HG02623 (cell line): Measurements from ENCODE around the gene MYO18B.

Experiments
- ATAC-seq: cut with Tn5 transposase; IDR thresholded peaks from one replicate; pipeline ENCODE4 v1.9.1; 2021; ENCODE audit warnings: moderate library complexity; ENCODE audit not compliant: unreplicated experiment

The MYO18B gene

DNA sequence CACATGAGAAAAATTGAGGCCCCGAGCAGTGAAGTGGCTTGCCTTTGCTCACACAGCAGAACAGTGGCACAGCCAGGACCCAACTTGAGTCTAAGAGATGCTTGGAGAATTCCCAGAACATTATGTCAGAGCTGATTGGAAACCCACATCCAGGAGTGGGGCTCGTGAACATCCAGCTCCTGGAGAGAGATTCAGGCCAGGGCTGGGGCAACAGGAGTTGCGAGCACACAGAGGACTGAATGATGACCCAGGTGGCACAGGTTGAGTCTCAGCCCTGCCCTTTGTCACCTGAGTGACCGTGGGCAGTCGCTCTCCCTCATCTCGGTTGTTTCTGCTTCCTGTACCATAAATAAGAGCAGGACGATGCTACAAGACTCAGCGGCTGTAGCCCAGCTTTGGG, 102.6 kb downstream of the MYO18B start:
- no peak for ATAC-seq

DNA sequence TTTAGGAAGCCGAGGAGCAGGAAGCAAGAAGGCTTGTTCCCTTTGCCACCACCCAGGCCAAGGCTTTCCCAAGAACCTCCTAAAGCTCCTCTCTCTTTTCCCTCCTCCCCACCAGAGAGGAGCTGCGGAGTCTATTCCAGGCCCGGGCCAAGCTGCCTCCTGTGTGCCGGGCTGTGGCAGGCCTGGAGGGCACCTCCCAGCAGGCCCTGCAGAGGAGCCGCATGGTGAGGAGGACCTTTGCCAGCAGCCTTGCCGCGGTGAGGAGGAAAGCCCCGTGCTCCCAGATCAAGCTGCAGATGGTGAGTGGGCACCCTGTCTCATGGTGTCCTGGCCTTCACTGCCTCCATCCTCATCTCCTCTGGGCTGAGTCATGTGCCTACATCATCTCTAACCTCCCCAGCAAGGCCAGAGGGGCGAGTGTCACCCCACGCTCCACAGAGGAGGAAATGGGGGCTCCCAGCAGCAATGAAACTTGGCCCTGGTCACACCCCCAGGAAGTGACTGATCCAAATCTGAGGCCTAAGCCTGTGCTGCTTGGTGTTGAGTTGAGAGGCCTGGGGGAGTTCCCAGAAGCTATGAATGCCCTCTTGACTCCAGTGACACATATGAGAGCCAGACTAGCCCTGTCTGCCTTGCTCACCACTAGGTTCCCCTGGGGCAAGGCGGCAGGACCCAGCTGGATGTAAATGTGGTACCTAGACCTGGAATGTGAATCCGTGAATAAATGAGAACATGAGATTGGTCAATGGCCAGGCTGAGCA, 104.2 kb downstream of the MYO18B start:
- ATAC-seq = no peak

DNA sequence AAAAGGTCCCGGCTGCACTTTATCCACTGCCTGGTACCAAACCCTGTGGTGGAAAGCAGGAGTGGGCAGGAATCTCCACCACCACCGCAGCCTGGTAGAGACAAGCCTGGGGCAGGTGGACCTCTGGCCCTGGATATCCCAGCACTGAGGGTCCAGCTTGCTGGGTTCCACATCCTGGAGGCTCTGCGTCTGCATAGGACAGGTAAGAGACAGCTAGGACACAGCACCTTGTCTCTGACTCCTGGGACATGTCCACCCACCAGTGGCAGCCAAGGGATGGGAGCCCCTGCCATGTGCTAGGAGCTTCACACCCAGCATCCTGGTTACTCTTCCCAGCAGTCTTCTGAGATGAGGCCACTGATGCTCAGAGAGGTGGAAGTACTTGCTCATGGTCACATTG, 105.5 kb downstream of the MYO18B start:
- no peak for ATAC-seq

DNA sequence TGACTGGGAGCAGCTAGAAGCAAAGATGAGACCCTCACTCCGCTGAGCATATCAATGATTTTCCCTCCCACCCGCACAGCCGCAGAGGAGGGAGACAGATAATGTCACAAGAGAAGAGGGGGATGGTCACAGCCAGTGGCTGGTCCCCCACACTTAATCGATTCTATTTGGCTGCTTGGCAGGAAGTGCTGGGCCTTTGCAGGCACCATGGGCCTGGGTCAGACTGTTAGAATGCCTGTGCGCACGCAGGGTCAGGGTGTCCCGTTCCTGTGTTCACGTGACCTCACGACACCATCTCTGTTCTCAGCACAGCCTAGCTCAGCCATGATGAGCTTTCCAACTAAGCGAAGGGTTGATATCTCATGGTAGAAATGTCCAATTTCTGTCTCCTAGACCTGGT, 107.0 kb downstream of the MYO18B start:
- no peak for ATAC-seq

DNA sequence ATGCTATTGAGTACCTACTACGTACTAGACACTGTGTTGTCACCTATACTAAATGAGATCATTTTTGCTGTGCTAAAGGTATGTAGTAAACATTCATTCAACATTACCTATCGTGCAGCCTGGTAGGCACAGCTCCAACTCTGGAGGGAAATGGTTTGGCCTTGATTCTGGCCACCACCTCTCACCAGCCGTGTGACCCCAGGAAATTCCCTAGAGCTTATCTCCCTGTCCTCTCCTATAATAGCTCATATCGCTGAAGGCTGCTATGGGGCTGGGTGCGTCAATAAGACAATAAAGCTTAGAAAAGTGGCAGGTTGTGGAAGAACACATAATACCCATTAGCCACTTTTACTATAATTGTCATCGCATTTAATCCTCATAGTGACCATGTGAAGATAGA, 107.5 kb downstream of the MYO18B start:
- ATAC-seq = no peak

DNA sequence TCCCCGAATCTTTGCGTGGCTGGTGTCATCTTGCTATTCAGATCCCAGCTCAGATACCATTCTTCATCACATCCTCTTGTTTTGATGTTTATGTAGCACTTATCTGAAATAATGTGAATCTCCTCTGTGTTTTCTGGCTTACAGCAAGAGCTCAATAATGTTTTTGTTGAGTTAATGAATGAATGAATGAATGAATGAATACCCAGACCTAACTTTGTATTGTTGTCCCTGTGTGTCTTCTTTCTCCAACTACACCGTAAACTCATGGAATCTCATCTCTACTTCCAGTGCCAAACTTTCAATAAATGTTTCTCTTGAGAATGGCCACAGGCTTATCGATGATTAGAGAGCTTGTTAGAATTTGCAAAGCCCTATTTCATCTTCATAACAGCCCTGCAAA, 110.2 kb downstream of the MYO18B start:
- no peak for ATAC-seq

DNA sequence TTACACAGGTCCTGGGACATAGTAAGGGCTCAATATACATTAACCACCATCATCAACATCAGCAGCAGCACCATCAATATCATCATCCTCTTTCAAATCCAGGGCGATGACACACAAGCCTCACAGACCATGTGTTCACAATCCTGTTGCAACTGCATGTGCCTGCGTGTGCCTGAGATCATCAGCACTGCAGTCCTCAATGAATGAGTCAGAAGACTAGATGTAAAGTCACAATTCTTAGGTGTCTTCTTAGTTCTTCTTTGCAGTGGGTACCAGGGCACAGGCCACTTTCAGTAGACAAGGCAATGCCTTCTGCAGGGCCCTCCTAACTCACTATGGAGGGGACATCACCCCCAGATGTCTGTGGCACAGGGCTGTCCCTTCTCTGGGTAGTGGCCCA, 111.1 kb downstream of the MYO18B start:
- ATAC-seq = no peak

DNA sequence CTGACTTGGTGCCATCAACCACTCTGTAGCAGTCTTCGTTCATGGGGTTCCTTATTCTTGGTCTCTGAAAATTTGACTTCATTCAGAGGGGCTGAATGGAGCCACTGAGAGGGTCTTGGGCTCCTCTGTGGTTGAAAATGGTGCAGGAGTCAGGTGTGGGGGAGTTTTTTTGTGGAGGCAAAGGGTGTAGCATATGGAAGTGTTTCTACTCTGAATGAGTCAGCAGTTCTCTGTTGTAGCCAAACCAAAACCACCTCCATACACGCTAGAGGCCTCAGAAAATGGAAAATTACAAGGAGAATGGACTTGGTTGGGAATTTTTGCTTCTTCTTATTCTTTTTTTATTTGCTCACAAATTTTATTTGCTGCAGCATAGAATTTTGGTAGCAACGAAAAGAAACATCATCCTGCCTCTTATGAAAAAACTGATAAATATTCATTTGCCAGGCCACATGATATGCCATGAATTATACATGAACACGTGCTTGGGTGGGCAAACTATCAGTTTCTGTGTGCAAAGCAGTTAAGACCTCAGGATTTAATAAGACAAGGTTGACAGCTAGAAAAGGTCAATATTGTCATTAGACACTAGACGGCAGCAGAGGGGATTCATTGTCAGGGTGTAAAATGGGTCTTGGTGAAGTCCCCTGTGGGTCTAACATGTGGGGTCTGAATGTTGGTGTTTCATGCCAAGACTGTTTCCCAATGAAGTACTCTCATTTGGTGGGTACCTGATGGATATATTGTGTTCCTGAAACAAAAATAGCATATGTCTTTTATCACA, 111.7 kb downstream of the MYO18B start:
- no peak for ATAC-seq

DNA sequence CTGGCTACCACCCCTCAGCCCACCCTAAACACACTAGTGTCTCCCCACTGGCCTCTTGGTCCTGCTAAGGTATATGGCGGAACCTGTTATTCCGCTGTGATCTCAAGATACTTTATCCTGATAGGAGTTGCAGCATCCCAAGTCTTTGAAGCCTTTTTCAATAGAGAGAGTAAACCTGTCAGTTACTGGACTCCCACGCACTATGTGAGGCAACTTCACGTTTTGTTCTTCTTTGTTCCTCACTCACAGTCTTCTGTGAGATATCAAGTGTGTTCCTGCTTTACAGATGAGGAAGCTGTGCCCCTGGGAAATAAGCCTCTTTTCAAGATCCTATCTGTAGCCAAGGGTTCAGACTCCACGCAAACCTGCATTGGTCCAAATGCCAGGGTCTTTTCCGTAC, 127.8 kb downstream of the MYO18B start:
- no peak for ATAC-seq

DNA sequence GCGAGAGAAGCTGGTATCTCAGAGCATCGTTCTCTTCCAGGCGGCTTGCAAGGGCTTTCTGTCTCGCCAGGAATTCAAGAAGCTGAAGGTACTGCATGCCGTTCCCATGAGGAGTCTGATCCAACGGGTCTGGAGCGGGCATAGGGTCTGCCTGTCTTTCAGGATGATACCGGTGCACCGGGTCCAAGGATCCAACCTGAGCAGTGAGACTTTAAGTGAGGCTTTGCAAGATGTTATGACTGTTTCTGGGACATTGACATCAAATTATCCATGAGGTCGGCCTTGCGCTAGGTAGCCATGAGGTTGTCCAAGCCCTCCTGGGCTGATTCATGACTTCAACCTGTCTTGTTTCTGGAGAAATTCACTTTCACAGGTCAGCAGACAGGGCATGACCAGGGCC, 132.3 kb downstream of the MYO18B start:
- no peak for ATAC-seq

DNA sequence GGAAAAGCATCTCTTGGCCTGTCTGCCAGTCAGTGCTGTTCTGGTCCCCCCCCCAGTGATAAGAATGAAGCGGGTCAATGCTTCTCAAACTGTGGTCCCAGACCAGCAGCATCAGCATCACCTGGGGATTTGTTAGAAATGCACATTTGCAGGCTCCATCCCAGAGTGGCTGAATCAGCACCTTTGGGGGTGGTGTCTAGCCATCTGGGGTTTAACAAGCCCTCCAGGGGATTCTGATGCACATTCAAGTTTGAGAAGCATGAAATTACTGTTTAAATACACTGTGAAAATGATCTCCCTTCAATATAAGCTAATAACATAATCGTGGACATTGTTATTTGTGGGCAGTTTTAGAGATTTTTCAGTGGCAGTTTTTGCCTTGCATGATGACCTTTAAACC, 133.5 kb downstream of the MYO18B start:
- no peak for ATAC-seq

DNA sequence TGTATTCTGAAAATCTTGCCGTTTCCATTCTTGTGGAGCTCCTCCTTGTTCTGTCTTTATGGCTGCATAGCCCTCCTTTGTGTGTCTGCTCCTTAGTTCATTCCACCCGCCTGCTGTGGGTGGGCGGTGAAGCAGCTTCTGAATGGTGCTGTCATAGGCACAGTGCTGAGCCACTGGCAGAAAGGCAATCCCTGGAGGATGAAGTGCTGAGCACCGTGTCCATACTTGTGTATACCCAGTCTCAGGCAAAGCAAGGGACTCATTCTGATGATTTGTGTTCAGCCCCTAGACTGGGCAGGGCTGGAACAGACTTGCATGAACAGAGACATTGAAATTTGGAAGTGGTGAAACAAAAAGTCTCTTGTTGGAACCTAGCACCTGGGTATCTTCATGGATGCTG, 134.9 kb downstream of the MYO18B start:
- no peak for ATAC-seq

DNA sequence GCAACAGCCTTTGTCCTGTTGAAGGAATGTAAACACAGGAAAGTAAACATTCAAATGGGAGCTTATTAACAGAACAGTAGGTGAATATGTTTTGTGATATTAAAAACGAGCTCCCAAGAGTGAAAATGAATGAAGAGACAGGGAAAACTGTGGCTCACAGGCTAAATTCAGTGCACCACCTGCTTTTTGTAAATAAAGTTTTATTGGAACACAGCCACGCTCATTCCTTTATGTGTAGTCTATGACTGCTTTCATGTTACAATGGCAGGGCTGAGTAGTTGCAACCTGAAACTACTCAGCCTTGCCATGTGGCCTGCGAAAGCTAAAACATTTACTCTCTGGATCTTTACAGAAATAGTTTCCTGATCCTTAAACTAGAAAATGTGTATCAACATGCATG, 136.9 kb downstream of the MYO18B start:
- no peak for ATAC-seq

DNA sequence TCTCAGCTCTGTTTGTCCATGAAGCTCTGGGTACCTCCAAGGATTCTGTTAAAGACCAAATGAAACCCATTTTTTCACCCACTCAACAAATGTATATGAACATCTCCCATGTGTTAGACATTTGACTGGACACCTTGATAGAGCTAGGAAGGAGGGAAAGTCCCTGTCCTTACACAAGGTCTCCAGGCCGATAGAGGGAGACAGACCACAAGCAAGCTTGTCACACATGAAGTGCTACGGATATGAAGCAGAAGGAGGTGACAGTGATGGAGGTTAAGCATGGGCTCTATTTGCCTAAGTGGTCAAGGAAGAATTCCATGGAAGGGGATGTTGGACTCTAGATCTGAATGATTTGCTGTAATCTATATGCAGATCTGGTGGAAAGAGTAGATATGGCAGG, 138.5 kb downstream of the MYO18B start:
- ATAC-seq = no peak

DNA sequence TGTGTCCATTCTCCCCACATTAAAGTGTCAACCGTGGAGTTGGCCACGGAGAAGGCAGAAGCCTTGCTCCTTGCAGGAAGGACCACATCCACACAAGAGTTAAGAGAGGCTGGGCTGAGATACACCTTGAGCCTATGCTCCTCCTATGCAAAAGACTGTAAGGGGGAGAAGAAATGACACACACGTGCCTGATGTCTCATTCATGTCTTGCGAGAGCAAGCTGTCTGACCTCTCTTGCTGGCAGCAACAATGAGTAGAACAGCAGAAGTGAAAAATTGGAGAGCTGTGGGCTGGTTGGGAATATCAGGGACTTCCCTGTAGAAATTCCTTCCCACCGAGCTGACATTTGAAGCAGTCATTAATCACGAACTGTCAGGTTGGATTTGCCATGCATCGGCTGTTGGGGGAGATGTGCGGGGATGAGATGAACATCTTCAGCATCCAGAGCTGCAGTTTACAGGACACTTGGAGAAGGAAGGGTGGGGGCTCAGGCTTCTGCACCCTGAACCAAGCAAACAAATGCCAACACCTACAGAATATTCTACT, 139.3 kb downstream of the MYO18B start:
- ATAC-seq = no peak

DNA sequence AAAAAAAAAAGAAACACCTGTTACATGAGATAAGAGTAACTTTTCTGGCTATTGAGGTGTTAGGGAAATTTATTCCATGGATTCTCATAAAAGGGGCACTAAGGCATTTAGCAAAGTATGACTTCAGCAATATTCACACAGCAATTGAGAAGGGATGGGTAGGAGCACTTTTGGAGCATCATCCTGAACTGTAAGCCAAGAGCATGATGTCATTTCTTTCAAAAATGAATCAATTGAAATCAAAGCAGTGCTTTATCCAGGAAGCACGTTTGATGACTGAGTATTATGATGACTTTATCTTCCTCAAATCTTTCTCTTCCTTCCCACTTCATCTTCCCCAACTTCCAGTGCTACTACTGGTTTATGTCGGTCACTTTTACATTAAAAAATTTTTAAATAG, 140.4 kb downstream of the MYO18B start:
- ATAC-seq = no peak

DNA sequence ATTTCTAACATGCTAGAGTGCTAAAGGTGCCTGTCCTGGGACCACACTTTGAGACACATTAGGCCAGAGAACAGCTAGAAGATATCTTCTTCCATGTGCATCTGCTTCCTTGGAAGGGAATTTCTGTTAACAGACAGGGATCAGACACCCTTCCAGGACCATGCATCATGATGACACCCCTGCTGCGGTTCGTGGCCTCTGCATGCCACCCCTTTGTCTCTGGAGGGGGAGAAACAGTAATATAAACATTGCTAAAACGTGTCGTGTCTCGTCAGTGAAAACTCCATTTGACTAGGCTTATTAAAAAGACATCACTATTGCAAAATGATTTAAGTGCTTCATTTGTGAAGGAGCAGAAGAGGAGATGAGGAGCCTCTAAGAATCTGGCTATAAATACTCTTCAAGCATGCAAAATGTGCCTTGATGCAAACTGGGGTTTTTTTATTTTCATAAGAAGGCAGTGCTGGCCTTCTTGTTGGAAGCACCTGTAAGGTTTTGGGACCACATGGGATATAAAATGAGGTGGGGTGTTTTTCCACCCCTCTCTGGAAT, 141.6 kb downstream of the MYO18B start:
- no peak for ATAC-seq

DNA sequence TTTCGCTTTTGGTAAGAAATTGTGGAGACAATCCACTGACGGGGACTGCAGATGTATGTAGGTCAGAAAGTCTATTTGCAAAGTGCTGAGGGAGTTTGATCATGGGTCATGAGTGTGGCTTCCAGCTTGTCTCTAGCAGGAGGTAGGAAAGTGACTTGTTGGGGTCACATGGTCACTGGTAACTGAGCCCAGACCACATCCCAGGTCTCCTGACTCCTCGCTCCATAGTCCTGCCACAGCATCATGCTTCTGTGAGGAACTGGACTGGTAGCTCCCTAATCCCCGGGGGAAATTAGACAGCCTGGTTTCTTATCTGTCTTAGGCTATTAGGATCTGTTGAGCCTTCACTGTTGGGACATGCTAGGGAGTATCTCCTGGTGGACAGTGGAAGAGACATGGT, 142.1 kb downstream of the MYO18B start:
- ATAC-seq = no peak

DNA sequence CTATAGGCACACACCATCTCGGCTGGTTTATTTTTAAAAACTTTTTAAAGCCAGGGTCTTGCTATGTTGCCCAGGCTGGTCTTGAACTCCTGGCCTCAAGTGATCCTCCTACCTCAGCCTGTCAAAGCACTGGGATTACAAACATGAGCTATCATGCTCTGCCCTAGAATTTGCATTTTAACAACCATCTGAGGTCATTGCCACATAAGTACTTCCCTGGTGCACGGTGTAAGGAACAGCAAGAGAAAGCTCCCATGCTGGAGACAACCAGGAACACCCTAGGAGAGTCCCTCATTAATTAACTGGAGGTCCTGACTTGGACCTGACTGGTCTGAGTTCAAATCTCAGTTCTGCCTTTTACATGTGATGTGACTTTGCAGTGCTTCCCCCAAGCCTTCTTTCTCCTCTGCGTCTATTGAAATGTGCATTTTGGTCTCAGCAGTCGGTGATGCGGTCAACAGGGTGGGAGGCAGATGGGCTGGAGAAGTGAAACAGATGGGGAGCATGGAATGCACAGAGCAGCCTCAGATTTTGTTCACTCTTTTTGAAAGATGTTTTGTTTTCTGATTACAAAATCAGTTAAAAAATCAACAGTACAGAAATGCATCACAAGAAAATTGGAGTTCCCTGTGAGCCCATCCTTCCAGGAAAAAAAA, 146.5 kb downstream of the MYO18B start:
- ATAC-seq = no peak

DNA sequence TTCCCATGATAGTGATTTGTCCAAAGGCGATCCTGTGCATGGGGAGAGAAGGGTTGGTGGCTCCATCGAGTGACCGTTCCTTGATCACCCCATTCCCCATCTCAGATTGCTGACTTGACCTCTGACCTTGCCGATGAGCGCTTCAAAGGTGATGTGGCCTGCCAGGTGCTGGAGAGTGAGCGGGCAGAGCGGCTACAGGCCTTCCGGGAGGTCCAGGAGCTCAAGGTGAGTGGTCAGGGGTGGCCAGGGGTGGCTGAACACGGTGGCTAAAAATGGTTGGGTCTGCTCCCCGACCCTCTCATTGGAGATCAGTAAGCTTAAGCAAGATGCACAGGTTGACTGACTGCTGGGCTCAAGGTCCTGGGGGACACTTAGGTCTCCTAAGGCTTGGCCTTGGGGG, 148.7 kb downstream of the MYO18B start:
- no peak for ATAC-seq

DNA sequence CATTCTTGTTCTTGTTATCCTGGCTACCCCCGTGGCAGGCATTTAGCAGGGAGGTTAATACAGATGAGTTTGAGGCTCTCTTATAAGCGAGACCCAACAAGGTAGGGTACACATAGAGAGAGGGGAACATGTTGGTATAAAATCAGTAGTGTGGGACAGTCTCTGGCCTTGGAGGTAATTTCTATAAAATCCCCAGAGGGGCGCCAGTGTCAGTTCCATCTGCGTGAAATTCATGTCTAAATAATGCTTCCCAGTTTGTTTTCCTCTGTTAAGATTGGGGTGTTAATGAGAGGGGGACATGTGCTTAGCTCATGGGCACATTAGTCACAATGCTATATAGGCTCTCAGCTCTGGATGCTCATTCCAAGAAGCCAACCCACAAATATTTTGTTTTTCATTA, 150.7 kb downstream of the MYO18B start:
- ATAC-seq = no peak

DNA sequence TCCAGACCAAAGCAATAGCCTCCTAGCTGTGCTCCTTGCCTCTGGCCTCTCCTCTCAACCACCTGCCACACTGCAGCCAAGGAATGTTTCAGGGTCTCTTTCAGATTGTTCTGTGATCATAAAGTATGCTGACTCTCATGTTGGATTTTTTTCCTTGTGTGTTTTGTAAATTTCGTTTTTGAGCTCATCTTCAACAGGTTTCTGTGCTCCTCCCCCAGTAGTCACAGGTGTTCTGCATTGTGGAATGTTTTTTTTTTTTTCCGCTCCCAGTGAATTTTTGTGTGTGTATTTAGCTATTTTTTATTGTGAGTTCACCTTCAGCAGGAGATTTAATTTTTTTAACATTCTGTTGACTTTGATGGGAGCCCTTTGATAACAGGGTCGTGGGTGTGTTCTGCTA, 153.7 kb downstream of the MYO18B start:
- ATAC-seq = no peak
